HG02973 (cell line): ENCODE results near the gene UBE2R2.
"Not testable (repeated sequence)": the region's sequence is repeated elsewhere in the genome, so short reads cannot be mapped to it uniquely, and the experiment has no call there.

Experiments
- ATAC-seq: cut with Tn5 transposase; IDR thresholded peaks from one replicate; pipeline ENCODE4 v1.9.1; 2021; ENCODE audit warnings: moderate library complexity; ENCODE audit not compliant: unreplicated experiment

The UBE2R2 gene

DNA sequence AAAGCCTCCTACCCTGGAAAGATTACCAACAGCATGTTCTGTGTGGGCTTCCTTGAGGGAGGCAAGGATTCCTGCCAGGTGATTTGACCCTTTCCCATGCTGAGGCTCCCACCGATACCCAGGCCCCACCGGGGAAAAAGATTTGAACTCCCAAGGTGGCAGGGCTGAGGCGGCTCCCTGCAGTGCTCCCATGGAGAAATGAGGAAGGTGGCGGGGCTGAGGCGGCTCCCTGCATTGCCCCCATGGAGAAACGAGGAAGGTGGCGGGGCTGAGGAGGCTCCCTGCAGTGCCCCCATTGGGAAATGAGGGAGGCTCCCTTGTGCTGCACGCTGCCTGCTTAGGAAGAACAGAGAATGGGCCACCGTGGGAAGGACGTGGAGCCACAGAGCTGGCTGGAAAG is 18.4 kb upstream of the UBE2R2 start:
- ATAC-seq: no peak

DNA sequence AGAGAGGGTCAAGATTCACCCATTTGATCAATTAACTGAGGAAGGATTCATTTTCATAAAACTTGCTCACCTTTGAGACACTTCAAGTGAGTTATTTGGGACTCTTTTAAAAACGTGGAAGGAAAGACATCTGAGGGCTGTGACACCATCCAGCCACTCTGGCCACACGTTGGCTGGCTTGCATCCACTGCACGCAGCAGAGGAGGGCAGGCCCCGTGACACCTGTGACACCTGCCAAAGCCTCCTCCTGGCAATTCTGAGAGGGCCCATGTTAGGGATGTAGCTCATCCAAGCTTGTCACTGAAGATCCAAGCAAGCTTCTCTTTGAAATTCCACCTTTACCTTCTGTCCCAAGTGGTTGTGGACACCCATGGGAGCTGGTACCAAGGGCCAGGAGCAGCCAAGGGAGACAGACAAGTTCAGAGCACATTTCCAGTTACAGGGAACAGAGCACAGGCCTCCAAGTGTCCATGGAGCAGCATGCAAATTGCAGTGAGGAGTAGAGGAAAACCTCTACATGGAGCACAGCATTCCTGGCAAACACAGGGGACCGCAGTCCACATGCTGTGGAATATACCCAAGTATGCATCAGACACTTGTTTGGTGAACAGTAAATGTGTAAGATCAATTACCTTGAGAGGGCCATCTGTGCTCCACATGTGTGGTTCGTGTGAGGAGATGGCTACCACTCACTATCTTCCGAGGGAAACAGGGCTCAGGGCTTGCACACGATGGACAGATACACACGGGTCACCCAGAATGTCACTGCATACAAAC is 16.8 kb upstream of the UBE2R2 start:
- ATAC-seq: no peak

DNA sequence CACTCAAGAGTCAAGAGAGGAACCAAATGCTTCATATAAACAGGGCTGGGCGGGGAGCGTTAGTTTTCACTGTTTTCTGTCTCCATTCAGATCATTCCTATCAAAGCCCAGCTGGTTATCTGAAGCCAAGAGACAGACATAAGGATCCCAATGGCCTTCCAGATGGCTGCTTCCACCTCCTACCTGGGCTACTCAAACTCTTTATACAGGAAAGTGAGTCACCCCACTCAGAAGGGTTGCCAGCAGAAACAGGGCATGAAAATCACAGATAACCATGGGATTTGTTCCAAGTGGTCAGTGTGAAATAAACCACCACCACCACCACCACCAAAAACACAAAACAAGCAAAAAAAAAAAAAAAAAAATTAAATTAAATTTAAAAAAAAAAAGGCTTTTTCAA is 16.1 kb upstream of the UBE2R2 start:
- ATAC-seq: no peak

DNA sequence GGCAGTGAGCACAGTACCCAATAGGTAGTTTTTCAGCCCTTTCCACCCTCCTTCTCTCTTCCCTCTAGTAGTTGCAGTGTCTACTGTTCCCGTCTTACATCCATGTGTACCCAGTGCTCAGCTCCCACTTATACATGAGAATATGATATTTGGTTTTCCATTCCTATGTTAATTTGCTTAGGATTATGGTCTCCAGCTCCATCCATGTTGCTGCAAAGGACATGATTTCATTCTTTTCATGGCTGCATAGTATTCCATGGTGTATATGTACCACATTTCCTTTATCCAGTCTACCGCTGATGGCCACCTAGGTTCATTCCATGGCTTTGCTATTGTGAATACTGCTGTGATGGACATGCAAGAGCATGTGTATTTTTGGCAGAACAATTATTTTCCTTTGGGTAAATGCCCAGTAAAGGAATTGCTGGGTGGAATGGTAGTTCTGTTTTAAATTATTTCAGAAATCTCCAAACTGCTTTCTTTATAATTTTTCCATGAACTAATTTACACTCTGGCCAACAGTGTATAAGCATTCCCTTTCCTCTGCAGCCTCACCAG is 14.9 kb upstream of the UBE2R2 start:
- ATAC-seq: not testable (repeated sequence)

DNA sequence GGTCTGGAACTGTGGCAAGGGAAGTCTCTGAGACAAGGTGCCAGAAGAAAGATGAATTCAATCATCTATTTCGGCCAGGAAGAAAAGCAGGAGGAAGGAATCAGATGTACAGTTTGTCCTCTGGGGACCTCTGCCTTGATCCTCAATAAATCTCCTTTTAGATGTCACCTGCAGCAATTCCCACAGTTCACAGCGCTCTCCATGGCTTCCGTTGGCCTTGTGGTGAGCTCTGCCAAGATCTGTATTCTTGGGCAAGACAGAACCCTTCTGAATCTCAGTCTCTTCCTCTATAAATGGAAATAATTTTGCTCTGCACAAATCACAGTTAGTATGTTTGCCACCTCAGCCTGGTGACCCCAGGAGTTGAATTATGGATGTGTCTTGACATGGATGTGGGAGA is 12.8 kb upstream of the UBE2R2 start:
- ATAC-seq: not testable (repeated sequence)

DNA sequence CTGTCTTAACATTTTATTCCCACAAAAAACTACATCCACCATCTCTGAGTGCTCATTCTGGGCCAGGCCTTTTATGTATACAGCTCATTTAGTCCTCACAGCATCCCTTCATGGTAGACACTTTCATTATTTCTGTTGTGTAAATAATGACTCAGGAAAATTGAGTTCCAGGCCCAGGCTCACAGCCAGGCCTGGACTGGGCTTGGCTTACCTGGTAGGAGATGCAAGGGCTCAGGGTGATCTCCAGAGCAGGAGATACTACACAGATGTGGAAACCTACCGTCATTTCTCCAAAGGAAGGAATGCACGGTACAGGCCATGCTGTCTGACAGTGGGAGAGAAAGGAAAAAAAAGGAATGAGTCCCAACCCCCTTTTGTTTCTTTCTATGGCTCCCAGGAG is 9.8 kb upstream of the UBE2R2 start:
- not testable (repeated sequence) for ATAC-seq

DNA sequence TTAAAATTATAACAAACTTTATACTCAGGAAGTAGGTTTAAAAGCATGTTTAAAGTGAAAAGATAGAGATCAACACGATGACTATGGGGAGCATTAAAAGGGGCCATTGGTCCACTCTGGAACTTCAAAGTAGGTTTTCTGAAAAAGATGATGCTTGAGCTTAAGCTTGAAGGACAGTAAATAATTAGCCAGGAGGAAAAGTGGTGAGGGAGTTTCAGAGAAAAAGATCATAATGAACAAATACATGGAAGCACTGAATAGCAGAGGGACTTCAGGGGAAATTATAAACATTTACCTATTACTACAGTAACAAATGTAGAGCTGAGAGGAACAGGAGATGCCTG is 8.0 kb upstream of the UBE2R2 start:
- not testable (repeated sequence) for ATAC-seq

DNA sequence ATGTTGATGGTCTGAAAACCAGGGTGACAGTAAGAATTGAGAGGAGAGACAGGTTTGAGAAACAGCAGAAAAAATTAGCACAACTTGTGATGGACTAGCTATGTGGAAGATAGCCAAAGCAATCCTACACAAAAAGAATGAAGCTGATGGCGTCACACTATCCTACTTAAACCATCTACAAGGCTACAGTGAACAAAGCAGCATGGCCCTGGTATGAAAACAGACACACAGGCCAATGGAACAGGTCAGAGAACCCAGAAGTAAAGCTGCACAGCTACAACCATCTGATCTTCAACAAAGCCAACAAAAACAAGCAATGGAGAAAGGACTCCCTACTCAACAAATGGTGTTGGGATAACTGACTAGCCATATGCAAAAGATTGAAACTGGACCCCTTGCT is 7.5 kb upstream of the UBE2R2 start:
- ATAC-seq: no peak

DNA sequence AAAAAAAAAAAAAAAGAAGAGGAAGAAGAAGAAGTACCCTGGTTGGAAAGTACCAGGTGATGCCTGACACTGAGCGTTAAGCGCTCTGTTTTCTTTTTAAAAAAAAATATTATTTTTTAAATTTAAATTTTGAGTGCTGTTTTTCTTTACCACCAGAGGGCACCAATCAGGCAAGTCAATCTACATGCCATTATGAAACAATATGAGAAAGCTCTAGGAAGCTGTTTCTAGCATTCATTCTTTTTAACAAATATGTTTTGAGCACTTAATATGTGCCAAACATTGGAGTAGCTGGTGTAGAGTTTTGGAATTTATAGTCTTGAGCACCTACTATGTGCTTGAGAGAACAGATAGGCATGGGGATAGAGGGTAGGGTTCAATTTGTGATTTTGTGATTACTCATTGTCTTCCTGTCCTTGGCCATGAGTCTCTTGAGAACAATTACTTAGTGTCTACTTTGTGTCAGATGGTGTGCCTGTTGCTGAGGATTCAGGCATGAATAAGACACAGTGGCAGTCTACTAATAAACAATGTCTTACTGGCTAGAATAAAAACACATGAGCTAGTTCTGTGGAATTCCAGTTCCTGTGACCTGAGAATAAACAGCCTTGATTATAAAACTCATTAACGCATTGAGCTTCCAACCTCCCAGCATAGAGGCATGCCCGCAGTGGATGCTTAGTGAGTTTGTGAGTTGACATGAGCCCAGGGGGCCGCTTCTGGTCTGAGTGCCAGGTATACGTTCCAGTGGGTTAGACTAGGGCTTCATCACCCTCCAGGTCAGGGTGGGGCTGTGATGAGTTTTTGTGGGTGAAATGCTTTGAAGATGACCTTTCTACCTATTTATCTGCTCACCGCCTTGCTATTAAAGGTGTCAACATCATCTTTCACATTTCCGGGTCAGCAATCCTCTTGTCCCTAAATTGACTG is 3.0 kb upstream of the UBE2R2 start:
- no peak for ATAC-seq

DNA sequence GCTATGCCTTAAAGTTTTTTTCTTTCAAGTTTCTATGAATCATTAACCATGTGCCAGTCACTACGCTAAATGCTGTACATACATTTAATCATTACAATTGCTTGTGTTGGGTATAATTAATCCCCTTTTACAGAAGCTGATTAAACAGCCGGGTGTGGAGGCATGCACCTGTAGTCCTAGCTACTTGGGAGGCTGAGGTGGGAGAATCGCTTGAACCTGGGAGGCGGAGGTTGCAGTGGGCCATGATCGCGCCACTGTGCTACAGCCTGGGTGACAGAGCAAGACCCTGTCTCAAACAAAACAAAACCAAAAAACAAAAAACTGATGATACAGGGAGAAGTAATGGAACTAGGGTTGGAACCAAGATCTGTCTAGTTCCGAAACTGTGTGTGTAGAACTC is 1.2 kb upstream of the UBE2R2 start:
- ATAC-seq: no peak

DNA sequence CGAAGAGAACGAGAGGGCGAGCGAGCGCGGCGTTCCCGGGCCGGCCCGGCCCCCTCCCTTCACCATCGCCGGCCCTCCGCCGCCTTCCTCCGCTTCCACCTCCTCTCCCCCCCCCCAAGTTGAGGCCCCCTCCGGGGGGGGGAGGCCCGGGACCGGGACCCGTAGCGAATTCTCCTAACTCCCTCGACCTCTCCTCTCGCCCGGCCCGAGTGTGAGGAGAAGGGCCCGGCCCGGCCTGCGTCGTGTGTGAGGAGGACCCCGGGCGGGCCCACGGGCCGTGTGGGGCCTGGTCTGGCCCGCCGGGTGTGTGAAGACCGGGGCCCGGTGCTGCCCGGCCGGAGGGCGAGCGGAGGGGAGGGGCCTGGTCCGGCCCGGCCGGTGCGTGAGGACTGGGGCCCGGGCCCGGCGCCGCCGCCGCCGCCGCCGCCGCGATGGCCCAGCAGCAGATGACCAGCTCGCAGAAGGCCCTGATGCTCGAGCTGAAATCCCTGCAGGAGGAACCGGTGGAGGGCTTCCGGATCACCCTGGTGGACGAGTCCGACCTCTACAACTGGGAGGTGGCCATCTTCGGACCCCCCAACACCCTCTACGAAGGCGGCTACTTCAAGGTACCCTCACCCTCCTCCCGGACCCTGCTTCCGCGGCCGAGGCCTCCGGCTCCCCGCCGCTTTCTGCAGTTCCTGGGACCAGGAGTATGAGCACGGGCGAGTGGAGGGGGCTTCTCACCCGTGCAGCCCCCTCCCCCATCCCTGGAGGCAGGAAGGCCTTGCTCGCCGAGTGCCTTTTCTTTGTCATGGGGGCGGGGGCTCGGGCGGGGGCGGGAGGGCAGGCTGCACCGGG is 587 bp downstream of the UBE2R2 start:
- ATAC-seq: peak; percentile 22

DNA sequence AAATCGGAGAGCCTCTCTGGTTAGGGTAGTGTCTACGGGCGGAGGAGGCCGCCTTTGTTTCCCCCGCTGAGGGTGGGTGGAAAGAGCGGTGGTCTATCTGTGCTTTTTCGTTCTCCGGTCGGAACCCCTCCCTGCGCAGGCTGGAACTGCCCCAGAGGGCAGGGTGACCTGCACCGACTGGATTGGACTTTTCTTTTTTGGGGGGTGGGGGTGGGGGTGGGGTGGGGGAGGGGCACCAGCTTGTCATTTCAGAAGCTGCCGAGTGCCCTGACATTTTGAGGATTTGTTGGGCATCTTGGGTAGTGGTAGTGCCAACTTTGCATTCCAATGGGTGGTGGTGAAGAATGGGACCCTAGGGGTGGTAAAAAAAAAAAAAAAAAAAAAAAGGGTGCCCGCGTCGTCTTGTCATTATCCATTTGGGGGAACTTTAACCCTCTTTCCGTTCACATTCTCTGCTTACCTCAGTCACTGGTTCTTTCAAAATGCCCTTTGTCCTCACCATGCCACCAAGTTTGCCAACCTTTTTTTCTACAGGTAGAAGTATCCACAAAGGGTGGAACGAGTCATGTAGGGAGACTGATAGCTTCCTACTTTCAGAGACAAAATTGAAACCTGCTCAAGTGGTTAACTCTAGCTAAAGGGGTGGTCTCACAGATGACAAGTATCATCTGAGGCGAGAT is 1.3 kb downstream of the UBE2R2 start:
- no peak for ATAC-seq

DNA sequence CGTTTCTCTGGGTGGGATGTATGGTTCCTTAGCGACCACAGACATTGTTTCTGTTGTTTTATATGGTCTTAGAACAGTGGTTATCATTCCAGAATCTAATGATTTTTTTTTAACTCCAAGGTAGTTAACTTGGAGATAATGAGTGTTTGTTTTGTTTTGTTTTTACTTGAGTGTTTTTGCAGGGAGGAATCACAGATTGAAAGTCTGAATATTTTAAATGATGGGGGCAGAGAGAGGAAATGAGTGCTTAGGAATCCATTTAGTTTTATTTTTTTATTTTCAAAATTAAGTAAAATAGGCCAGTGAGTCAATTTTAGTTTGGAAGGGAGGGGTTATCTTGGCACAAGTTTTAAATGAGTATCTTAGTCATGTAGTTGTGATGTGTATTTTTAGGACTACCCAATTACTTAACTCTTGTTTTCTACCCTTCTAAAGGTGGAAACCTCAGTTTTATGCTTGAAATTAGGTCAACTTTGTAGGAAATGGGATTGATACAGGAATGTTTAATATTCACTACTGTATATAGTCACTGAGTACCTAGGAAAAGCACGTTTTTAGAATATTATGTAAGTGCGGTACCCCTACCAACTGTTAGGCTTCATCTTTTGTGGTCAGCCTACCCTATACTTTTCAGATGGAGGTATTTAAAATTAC is 2.0 kb downstream of the UBE2R2 start:
- no peak for ATAC-seq

DNA sequence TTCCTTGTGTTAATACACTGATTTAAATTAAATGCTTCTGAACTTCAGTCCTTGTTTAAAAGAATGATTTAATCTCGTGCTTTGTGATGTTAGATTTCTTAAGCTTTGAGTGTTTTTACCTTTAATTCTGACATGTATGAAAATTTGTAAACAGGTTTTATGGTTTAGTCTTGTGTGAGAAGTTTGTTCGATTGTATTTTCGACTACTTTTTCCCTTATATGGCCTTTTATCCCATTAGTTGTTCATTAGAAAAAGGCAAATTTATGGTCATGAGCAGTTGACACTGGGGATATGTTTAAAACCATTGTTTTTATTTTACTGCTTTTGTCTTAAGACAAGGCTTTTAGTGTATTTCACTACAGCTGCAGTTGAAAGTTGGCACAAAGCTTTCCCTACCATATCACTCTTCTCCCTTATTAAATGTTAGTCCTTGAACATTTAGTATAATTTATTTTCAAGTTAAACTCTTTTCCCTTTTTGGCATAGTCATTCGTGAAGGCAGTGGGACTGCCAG is 3.3 kb downstream of the UBE2R2 start:
- no peak for ATAC-seq

DNA sequence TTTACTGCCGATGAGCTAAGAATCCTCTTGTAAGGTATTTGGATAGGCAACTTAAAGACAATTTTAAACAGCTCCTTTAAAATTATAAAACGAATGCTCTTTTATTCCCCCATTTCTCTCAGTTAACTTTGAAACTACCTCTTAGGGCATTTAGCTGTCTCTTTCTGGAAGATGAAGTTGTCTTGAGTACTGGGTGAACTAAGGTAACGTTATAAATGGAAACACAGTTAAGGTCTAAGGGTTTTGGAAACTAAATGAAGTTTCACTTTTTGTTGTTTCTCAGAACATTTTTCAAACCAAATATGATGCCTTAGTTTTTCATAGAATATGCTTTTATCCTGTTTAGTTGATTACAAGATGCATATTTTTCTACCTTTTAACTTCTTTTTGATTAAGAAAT is 6.8 kb downstream of the UBE2R2 start:
- no peak for ATAC-seq

DNA sequence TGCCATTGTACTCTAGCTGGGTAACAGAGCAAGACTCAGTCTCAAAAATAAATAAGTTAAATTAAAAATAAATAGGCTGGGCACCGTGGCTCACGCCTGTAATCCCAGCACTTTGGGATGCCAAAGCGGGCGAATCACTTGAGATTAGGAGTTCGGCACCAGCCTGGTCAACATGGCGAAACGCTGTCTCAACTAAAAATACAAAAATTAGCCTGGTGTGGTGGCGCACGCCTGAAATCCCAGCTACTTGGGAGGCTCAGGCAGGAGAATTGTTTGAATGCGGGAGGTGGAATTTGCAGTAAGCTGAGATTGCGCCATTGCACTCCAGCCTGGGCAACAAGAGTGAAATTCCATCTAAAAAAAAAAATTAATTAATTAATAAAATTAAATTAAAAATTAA is 10.3 kb downstream of the UBE2R2 start:
- ATAC-seq: not testable (repeated sequence)

DNA sequence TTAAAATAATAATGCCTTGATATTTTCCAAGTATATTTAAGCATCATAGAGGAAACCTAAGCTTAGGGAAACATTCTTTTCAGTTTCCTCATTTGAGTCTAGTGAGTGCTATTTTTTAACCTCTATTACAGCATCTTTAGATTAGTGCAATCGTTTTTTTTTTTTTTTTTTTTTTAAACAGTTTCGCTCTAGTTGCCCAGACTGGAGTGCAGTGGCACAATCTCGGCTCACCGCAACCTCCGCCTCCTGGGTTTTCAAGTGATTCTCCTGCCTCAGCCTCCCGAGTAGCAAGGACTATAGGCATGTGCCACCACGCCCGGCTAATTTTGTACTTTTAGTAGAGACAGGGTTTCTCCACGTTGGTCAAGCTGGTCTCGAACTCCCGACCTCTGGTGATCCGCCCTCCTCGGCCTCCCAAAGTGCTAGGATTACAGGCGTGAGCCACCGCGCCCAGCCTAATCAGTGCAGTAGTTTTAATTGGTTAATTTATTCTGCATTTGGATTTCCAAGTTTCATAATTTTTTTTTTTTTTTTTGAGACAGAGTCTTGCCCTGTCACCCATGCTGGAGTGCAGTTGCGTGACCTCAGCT is 12.8 kb downstream of the UBE2R2 start:
- not testable (repeated sequence) for ATAC-seq

DNA sequence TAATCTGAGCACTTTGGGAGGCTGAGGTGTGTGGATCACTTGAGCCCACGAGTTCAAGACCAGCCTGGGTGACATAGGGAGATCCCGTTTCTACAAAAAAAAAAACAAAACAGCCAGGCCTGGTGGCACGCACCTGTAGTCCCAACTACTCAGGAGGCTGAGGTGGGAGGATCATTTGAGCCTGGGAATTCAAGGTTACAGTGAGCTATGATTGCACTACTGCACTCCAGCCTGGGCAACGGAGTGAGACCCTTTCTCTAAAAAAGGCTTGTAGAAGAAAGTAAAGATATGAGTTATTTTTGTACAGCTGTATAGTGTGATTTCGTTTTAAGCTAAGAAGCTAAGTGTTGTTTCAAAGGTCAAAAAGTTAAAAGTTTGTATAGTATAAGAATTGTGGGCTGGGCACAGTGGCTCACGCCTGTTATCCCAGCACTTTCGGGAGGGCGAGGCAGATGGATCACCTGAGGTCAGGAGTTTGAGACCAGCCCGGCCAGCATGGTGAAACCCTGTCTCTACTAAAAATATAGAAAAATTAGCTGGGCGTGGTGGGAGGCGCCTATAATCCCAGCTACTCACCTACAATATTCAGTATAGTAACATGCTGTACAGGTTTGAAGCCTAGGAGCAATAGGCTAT is 18.8 kb downstream of the UBE2R2 start:
- no peak for ATAC-seq

DNA sequence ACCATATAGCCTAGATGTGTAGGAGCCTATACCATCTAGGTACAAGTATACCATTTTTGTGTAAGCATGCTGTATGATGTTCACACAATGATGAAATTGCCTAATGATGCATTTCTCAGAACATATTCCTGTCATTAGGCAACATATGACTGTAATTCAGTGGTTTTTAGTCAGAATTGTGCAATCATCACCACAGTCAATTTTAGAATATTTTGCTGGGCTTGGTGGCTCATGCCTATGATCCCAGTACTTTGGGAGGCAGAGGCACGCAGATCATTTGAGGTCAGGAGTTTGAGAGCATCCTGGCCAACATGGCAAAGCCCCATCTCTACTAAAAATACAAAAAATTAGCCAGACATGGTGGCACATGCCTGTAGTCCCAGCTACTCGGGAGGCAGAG is 19.3 kb downstream of the UBE2R2 start:
- ATAC-seq: not testable (repeated sequence)
